Neutrophil (primary cell): ENCODE results near the gene ARHGAP22.

Experiments used
- H3K27ac ChIP-seq: fragments of 200-600 bp; sonication (generic); 2 replicates; pipeline ENCODE4 v1.5.1; 2016; ENCODE audit warnings: mild to moderate bottlenecking, moderate library complexity
- H3K27me3 ChIP-seq: fragments of 200-600 bp; sonication (generic); 2 replicates; pipeline ENCODE4 v1.6.0; 2016; ENCODE audit warnings: mild to moderate bottlenecking
- H3K36me3 ChIP-seq: fragments of 200-600 bp; sonication (generic); 2 replicates; pipeline ENCODE4 v1.5.1; 2017
- H3K4me1 ChIP-seq, 2 experiments: fragments of 200-600 bp in 1 of 2; sonication (generic) in 1 of 2; 1 replicate in 1 of 2; 2 replicates in 1 of 2; pipeline versions ENCODE4 v1.5.1 to v1.6.1; 2013 to 2016; ENCODE audit warnings: low read depth in 1 of 2, low read length in 1 of 2, mild to moderate bottlenecking in 1 of 2, moderate library complexity in 1 of 2; ENCODE audit not compliant: control insufficient read depth in 1 of 2, insufficient read depth in 1 of 2
- H3K4me3 ChIP-seq, 2 experiments: fragments of 200-600 bp in 1 of 2; sonication (generic) in 1 of 2; 1 replicate in 1 of 2; 2 replicates in 1 of 2; pipeline ENCODE4 v1.5.1; 2013 to 2016; ENCODE audit warnings: low read depth in 1 of 2, low read length in 1 of 2, mild to moderate bottlenecking in 1 of 2, moderate library complexity in 1 of 2
- H3K9me3 ChIP-seq: fragments of 200-600 bp; sonication (generic); 2 replicates; pipeline ENCODE4 v1.5.1; 2016
- CTCF ChIP-seq: fragments of 200-600 bp; sonication (generic); IDR thresholded peaks from 2 replicates; pipeline ENCODE4 v1.5.1; 2016; ENCODE audit warnings: antibody characterized with exemption

Gene ARHGAP22

GRCh38 chr10:48444266-48444665 is 160.6 kb downstream of the ARHGAP22 start:
- no peak for TF ChIP-seq CTCF
- no peaks in the 10 kb centered on the region for H3K9me3 ChIP-seq

GRCh38 chr10:48442809-48443177 is 162.1 kb downstream of the ARHGAP22 start:
- peaks cover 3% of the 10 kb centered on the region for H3K36me3 ChIP-seq
- no peak overlapping the region for H3K4me3 ChIP-seq
- no peak overlapping the region for H3K27ac ChIP-seq
- no peak for TF ChIP-seq CTCF
- no peaks in the 10 kb centered on the region for H3K9me3 ChIP-seq
- no peaks in the 10 kb centered on the region for H3K4me1 ChIP-seq
- no peaks in the 10 kb centered on the region for H3K27me3 ChIP-seq

More at GRCh38 chr10:48444266-48444665, 160.6 kb downstream of the ARHGAP22 start:
- no peaks in the 10 kb centered on the region for H3K4me1 ChIP-seq
- no peaks in the 10 kb centered on the region for H3K27me3 ChIP-seq
- no peak overlapping the region for H3K27ac ChIP-seq
- no peaks in the 10 kb centered on the region for H3K36me3 ChIP-seq
- H3K4me3 ChIP-seq = no peak overlapping the region

GRCh38 chr10:48442090-48442808 is 162.6 kb downstream of the ARHGAP22 start:
- no peak overlapping the region for H3K4me3 ChIP-seq
- TF ChIP-seq CTCF = no peak
- no peaks in the 10 kb centered on the region for H3K27me3 ChIP-seq
- H3K9me3 ChIP-seq = no peaks in the 10 kb centered on the region
- H3K27ac ChIP-seq = no peak overlapping the region
- H3K4me1 ChIP-seq = no peaks in the 10 kb centered on the region
- peaks cover 3% of the 10 kb centered on the region for H3K36me3 ChIP-seq

- Histone ChIP-seq H3K27me3 (no peaks in the 10 kb centered on the region), H3K36me3 (peaks cover 10% of the 10 kb centered on the region), H3K4me1 (no peaks in the 10 kb centered on the region), H3K4me3 (no peak overlapping the region), H3K27ac (no peak overlapping the region), H3K9me3 (no peaks in the 10 kb centered on the region)
- TF ChIP-seq CTCF = no peak
Measured at GRCh38 chr10:48440771-48441170, 164.1 kb downstream of the ARHGAP22 start.

- H3K27ac ChIP-seq = no peak overlapping the region
- H3K4me1 ChIP-seq = no peaks in the 10 kb centered on the region
- TF ChIP-seq CTCF = no peak
- H3K9me3 ChIP-seq = no peaks in the 10 kb centered on the region
- H3K27me3 ChIP-seq = no peaks in the 10 kb centered on the region
- H3K36me3 ChIP-seq = peaks cover 14% of the 10 kb centered on the region
- H3K4me3 ChIP-seq = no peak overlapping the region
Measured at GRCh38 chr10:48439581-48440041, 165.3 kb downstream of the ARHGAP22 start.
